Liver (tissue), 9 donors: ENCODE measurements around the gene CCPG1. TPM values are rescaled to one million over a fixed set of nuclear protein-coding genes. Genes with fewer than 3 reads are reported as not detected.

ENCODE experiments used
- DNase-seq: peaks from one replicate; pipeline ENCODE4 v3.0.0-alpha.2; 2017; ENCODE audit warnings: low spot score
- H3K27ac ChIP-seq, 2 donors: one replicate each; pipeline ENCODE4 v1.7.0; 2013; ENCODE audit warnings: inconsistent platforms in 2 of 2, low read length in 2 of 2, control low read depth in 1 of 2, low read depth in 1 of 2, mild to moderate bottlenecking in 1 of 2
- H3K27me3 ChIP-seq, 4 donors: one replicate each; pipeline versions ENCODE4 v1.6.1 to v1.7.0; 2013; ENCODE audit warnings: low read length in 3 of 4, inconsistent platforms in 1 of 4, mild to moderate bottlenecking in 1 of 4, moderate library complexity in 1 of 4; ENCODE audit not compliant: control insufficient read depth in 4 of 4, insufficient read depth in 4 of 4
- H3K36me3 ChIP-seq, 4 donors: one replicate each; pipeline versions ENCODE4 v1.6.1 to v1.7.0; 2013; ENCODE audit warnings: low read length in 3 of 4, mild to moderate bottlenecking in 3 of 4, low read depth in 1 of 4, moderate library complexity in 1 of 4; ENCODE audit not compliant: control insufficient read depth in 4 of 4, insufficient read depth in 3 of 4
- H3K4me1 ChIP-seq, 4 donors: one replicate each; pipeline versions ENCODE4 v1.6.1 to v1.7.0; 2013; ENCODE audit warnings: low read length in 3 of 4, mild to moderate bottlenecking in 3 of 4, moderate library complexity in 1 of 4; ENCODE audit not compliant: control insufficient read depth in 4 of 4, insufficient read depth in 4 of 4
- H3K4me3 ChIP-seq, 3 donors: one replicate each; pipeline versions ENCODE4 v1.6.1 to v1.7.0; 2013; ENCODE audit warnings: low read length in 3 of 3, control low read depth in 1 of 3, low read depth in 1 of 3, mild to moderate bottlenecking in 1 of 3
- H3K9ac ChIP-seq, 2 donors: one replicate each; pipeline ENCODE4 v1.7.0; 2013; ENCODE audit warnings: low read length in 2 of 2, mild to moderate bottlenecking in 2 of 2, moderate library complexity in 2 of 2, control low read depth in 1 of 2, low read depth in 1 of 2
- H3K9me3 ChIP-seq, 4 donors: one replicate each; pipeline versions ENCODE4 v1.6.1 to v1.7.0; 2013; ENCODE audit warnings: low read length in 3 of 4; ENCODE audit not compliant: control insufficient read depth in 4 of 4
- ATF3 ChIP-seq: IDR thresholded peaks from 2 replicates; pipeline ENCODE4 v1.6.1; 2016; ENCODE audit warnings: antibody characterized with exemption
- CTCF ChIP-seq: fragments of 150-350 bp; IDR thresholded peaks from 2 replicates; pipeline ENCODE4 v1.5.1; 2017; ENCODE audit warnings: improper control_type of control experiment, low read depth, low read length; ENCODE audit not compliant: missing input control
- EGR1 ChIP-seq, 2 donors: IDR thresholded peaks; 2 replicates each; pipeline ENCODE4 v1.6.1; 2016 to 2018; ENCODE audit warnings: antibody characterized with exemption in 2 of 2, low read depth in 2 of 2
- FOXA1 ChIP-seq: IDR thresholded peaks from 2 replicates; pipeline ENCODE4 v1.6.1; 2016; ENCODE audit warnings: antibody characterized with exemption
- GABPA ChIP-seq, 2 donors: IDR thresholded peaks in 1 of 2; conservative IDR thresholded peaks in 1 of 2; 2 replicates each; pipeline ENCODE4 v1.6.1; 2016; ENCODE audit warnings: antibody characterized with exemption in 2 of 2, mild to moderate bottlenecking in 1 of 2, moderate library complexity in 1 of 2
- HNF4A ChIP-seq, 2 donors: conservative IDR thresholded peaks; 2 replicates each; pipeline ENCODE4 v1.6.1; 2016; ENCODE audit warnings: antibody characterized with exemption in 2 of 2, mild to moderate bottlenecking in 2 of 2
- HNF4G ChIP-seq: IDR thresholded peaks from 2 replicates; pipeline ENCODE4 v1.6.1; 2016; ENCODE audit warnings: antibody characterized with exemption
- JUND ChIP-seq, 2 donors: IDR thresholded peaks; 2 replicates each; pipeline ENCODE4 v1.6.1; 2016; ENCODE audit warnings: antibody characterized with exemption in 2 of 2
- RAD21 ChIP-seq, 2 donors: IDR thresholded peaks; 2 replicates each; pipeline ENCODE4 v1.6.1; 2016; ENCODE audit warnings: antibody characterized with exemption in 2 of 2, mild to moderate bottlenecking in 2 of 2
- REST ChIP-seq: IDR thresholded peaks from 2 replicates; pipeline ENCODE4 v1.6.1; 2016; ENCODE audit warnings: antibody characterized with exemption, mild to moderate bottlenecking
- RXRA ChIP-seq, 2 donors: IDR thresholded peaks; 2 replicates each; pipeline ENCODE4 v1.6.1; 2017 to 2018; ENCODE audit warnings: antibody characterized with exemption in 2 of 2, mild to moderate bottlenecking in 1 of 2
- SP1 ChIP-seq: IDR thresholded peaks from 2 replicates; pipeline ENCODE4 v1.6.1; 2018; ENCODE audit warnings: antibody characterized with exemption, mild to moderate bottlenecking
- YY1 ChIP-seq: IDR thresholded peaks from 2 replicates; pipeline ENCODE4 v1.6.1; 2016; ENCODE audit warnings: antibody characterized with exemption, mild to moderate bottlenecking
- WGBS: extraction: QIAGEN DNeasy Blood & Tissue Kit; methylation state at CpG from one replicate; pipeline ENCODE4 v1.1.7; 2013; 5-methylcytosine and 5-hydroxymethylcytosine counted together
- polyA plus RNA-seq, 2 donors: library from polyadenylated mRNA; stranded (reverse) in 1 of 2; unstranded in 1 of 2; fragments of 200-250 nt in 1 of 2; fragments of >200 nt in 1 of 2; fragmentation: Nextera tagmentation in 1 of 2; extraction: Ambion mirVana in 1 of 2; gene quantifications; one replicate each; pipeline versions ENCODE4 v1.2.1 to v1.2.3, GENCODE V29; 2013 to 2015
- total RNA-seq, 2 donors: library from RNA; depleted of rRNA; stranded (reverse); fragments of >200 nt; gene quantifications; one replicate each; pipeline ENCODE4 v1.2.3, GENCODE V29; 2014
- donor health status: healthy.
- donor health status: healthy.
- donor health status: healthy.
- donor health status: healthy.
- donor health status: healthy.

CCPG1 gene
- total and polyA plus RNA-seq, 4 donors, result 21.5 to 89.1 (median 53.2) TPM

GRCh38 chr15:55349282-55349681 is 58.9 kb downstream of the CCPG1 start:
- 95% methylated on average over 2 of the region's 2 CpGs for WGBS

GRCh38 chr15:55348281-55348778 is 59.8 kb downstream of the CCPG1 start:
- Histone ChIP-seq H3K9ac (no peak overlapping the region), H3K36me3 (peaks cover 0 to 5% (median 1%) of the 10 kb centered on the region in 4 donors), H3K27me3 (no peaks in the 10 kb centered on the region), H3K27ac (no peak overlapping the region), H3K4me1 (no peaks in the 10 kb centered on the region), H3K9me3 (no peaks in the 10 kb centered on the region), H3K4me3 (no peak overlapping the region)
- no peak for DNase-seq
- WGBS, result 81% methylated on average over 4 of the region's 4 CpGs
- TF ChIP-seq REST (no peak), SP1 (no peak), ATF3 (no peak), RXRA (IDR thresholded peaks at IDR 0.05) (no peak), GABPA (IDR thresholded peaks at IDR 0.05 in 1 of 2, conservative IDR thresholded peaks at IDR 0.05 in 1 of 2) (no peak), FOXA1 (no peak), YY1 (no peak)

More at GRCh38 chr15:55349282-55349681, 58.9 kb downstream of the CCPG1 start:
- H3K9me3 ChIP-seq, result no peaks in the 10 kb centered on the region
- no peak overlapping the region for H3K9ac ChIP-seq
- H3K4me3 ChIP-seq, result no peak overlapping the region
- H3K36me3 ChIP-seq, result peaks cover 0 to 5% (median 1%) of the 10 kb centered on the region in 4 donors
- H3K27me3 ChIP-seq, result no peaks in the 10 kb centered on the region
- no peak for DNase-seq
- TF ChIP-seq RAD21 (IDR thresholded peaks at IDR 0.05) (no peak), FOXA1 (no peak), RXRA (IDR thresholded peaks at IDR 0.05) (no peak), CTCF (no peak), GABPA (IDR thresholded peaks at IDR 0.05 in 1 of 2, conservative IDR thresholded peaks at IDR 0.05 in 1 of 2) (no peak), JUND (IDR thresholded peaks at IDR 0.05) (no peak), EGR1 (IDR thresholded peaks at IDR 0.05; ENCODE audit: low read depth in 2 of 2) (no peak), HNF4G (no peak), HNF4A (conservative IDR thresholded peaks at IDR 0.05) (no peak), REST (no peak)
- H3K27ac ChIP-seq, result no peak overlapping the region
- no peaks in the 10 kb centered on the region for H3K4me1 ChIP-seq
